Suprapubic skin (tissue), 4 donors: Measurements from ENCODE around the gene CFC1.
"Not testable (repeated sequence)": the region's sequence is repeated elsewhere in the genome, so short reads cannot be mapped to it uniquely, and the experiment has no call there.

Experiments used
- POLR2A ChIP-seq, 2 donors: fragments of 450-650 bp; IDR thresholded peaks; one replicate each; pipeline ENCODE4 v1.6.1; 2017; ENCODE audit warnings: antibody characterized with exemption in 2 of 2, mild to moderate bottlenecking in 2 of 2, moderate library complexity in 2 of 2
- POLR2AphosphoS5 ChIP-seq, 3 donors: sonication (generic); formaldehyde crosslinking; IDR thresholded peaks; one replicate each; pipeline ENCODE4 v1.6.1; 2017; ENCODE audit warnings: antibody characterized with exemption in 3 of 3
- TF ChIP-seq, protein P1 (sequence below), 2 donors: fragments of 200-600 bp in 1 of 2; fragments of 450-650 bp in 1 of 2; sonication (generic) in 1 of 2; IDR thresholded peaks; one replicate each; pipeline ENCODE4 v1.5.1; 2016 to 2019; ENCODE audit warnings: antibody characterized with exemption in 2 of 2, mild to moderate bottlenecking in 1 of 2, moderate library complexity in 1 of 2

DNA sequence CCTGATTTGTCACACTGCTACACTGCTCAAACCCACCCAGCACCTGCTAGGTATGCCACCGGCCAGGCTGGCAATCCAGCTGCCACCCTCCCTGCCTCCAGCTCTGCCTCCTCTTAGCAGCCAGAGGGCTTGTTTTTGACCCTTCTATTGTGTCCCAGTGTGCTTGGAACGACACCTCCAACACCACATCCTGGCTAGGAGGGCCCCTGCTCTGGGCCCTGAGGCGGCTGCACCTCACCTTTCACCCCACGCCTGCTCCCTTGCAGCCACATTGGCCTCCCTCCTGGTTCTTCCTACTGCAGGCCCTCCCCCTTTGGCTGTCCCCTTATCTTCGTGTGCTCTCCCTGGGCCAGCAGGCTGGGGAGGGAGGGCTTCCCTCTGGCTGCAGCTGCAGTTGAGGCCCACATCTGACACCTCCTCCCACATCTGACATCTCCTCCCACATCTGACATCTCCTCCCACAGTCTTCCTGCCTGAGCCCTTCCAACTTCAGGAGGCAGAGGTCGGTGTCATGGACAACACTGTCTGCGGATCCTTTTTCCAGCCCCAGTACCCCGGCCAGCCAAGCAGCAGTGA lies 23.1 kb downstream of the CFC1 start:
- TF ChIP-seq, protein P1, sequence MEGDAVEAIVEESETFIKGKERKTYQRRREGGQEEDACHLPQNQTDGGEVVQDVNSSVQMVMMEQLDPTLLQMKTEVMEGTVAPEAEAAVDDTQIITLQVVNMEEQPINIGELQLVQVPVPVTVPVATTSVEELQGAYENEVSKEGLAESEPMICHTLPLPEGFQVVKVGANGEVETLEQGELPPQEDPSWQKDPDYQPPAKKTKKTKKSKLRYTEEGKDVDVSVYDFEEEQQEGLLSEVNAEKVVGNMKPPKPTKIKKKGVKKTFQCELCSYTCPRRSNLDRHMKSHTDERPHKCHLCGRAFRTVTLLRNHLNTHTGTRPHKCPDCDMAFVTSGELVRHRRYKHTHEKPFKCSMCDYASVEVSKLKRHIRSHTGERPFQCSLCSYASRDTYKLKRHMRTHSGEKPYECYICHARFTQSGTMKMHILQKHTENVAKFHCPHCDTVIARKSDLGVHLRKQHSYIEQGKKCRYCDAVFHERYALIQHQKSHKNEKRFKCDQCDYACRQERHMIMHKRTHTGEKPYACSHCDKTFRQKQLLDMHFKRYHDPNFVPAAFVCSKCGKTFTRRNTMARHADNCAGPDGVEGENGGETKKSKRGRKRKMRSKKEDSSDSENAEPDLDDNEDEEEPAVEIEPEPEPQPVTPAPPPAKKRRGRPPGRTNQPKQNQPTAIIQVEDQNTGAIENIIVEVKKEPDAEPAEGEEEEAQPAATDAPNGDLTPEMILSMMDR (IDR thresholded peaks at IDR 0.05), result not testable (repeated sequence)
- not testable (repeated sequence) for TF ChIP-seq POLR2AphosphoS5, POLR2A (IDR thresholded peaks at IDR 0.05)
